NCI-H187 treated with DMSO at 0.1 percent for 48 hours (cell line): ENCODE data around the gene EXOSC7.

Experiments
- DNase-seq: peaks from one replicate; lab custom pipeline; 2025; lab: John Stamatoyannopoulos, UW

Gene EXOSC7

GRCh38 chr3:44993471-44994205, 17.6 kb downstream of the EXOSC7 start:
- no peak for DNase-seq

- no peak for DNase-seq
Measured at GRCh38 chr3:44995142-44995770, 19.2 kb downstream of the EXOSC7 start.

- DNase-seq, result no peak
Measured at GRCh38 chr3:44996556-44996969, 20.5 kb downstream of the EXOSC7 start.

- DNase-seq, result no peak
Measured at GRCh38 chr3:44999782-45000181, 23.7 kb downstream of the EXOSC7 start.

GRCh38 chr3:45000823-45001222, 24.8 kb downstream of the EXOSC7 start:
- no peak for DNase-seq

GRCh38 chr3:45001738-45002137, 25.7 kb downstream of the EXOSC7 start:
- DNase-seq, result no peak

- DNase-seq, result no peak
Measured at GRCh38 chr3:45002139-45002660, 26.2 kb downstream of the EXOSC7 start.

- DNase-seq, result no peak
Measured at GRCh38 chr3:45002720-45003119, 26.7 kb downstream of the EXOSC7 start.

- DNase-seq, result no peak
Measured at GRCh38 chr3:45003406-45003805, 27.4 kb downstream of the EXOSC7 start.

GRCh38 chr3:45003859-45004258, 27.8 kb downstream of the EXOSC7 start:
- no peak for DNase-seq

- DNase-seq, result no peak
Measured at GRCh38 chr3:45007091-45007490, 31.0 kb downstream of the EXOSC7 start.

- DNase-seq, result no peak
Measured at GRCh38 chr3:45008117-45008516, 32.1 kb downstream of the EXOSC7 start.

GRCh38 chr3:45009868-45010267, 33.8 kb downstream of the EXOSC7 start:
- DNase-seq, result no peak

- DNase-seq, result no peak
Measured at GRCh38 chr3:45010811-45011333, 34.8 kb downstream of the EXOSC7 start.

- no peak for DNase-seq
Measured at GRCh38 chr3:45011756-45012508, 35.9 kb downstream of the EXOSC7 start.

- no peak for DNase-seq
Measured at GRCh38 chr3:45012577-45012976, 36.5 kb downstream of the EXOSC7 start.

GRCh38 chr3:45016916-45017315, 40.9 kb downstream of the EXOSC7 start:
- no peak for DNase-seq

- DNase-seq, result no peak
Measured at GRCh38 chr3:45017821-45018220, 41.8 kb downstream of the EXOSC7 start.

GRCh38 chr3:45020534-45020933, 44.5 kb downstream of the EXOSC7 start:
- DNase-seq, result no peak

GRCh38 chr3:45021524-45022297, 45.7 kb downstream of the EXOSC7 start:
- no peak for DNase-seq

- DNase-seq, result no peak
Measured at GRCh38 chr3:45023675-45024074, 47.6 kb downstream of the EXOSC7 start.
